Measurements from ENCODE around the gene CSTB.

Gene CSTB

GRCh38 chr21:43727519-43728153 lies 48.5 kb downstream of the CSTB start:
- DNase-seq, result peak; percentile 45

DNA sequence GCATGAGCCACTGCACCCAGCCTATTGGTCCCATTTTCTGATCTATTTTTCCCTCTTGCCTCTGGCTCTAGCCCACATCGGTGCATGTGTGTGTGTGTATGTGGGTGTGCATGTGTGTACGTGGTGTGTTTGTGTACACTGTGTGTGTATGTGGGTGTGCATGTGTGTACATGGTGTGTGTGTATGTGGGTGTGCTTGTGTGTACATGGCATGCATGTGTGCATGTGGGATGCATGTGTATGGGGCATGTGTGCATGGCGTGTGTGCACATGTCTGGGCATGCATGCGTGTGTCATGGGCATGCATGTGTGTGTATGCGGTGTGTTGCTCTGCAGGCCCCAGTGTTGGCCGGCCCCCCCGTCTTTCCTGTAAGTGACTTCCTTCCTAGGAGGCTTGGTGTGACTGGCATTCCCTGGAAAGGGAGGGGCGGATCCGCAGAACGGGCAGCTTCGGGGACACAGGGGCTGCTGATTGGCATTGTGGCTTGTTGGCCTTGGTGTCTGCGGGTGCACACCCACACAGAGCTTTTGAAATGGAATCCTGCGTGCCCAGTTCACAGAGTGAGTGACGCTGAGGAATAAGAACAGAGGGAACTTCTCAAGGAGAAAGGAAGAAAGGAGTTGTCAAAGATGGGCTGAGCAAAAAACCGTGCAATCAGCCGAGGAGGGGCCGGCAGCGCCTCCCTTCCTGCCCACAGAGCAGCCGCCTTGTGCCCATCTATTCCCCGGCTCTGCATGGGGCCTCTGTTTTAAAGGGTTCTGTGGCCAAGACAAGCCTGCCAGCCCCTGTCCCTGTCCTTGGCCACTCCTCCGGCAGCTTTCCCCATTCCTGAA lies 49.2 kb downstream of the CSTB start:
- DNase-seq, result no peak

Data from NCI-H524 treated with DMSO at 0.1 percent for 48 hours (cell line).